WTC11 (cell line): ENCODE data around the gene UBE2L3. TPM values are rescaled to one million over a fixed set of nuclear protein-coding genes. Genes with fewer than 3 reads are reported as not detected.
"Not testable (repeated sequence)": the region's sequence is repeated elsewhere in the genome, so short reads cannot be mapped to it uniquely, and the experiment has no call there.

Experiments
- ATAC-seq: fragments of 200-7000 bp; cut with Tn5 transposase; 2 replicates; pipeline ENCODE4 v1.10.0; 2021; ENCODE audit warnings: mild to moderate bottlenecking, moderate library complexity
- CTCF ChIA-PET: fragments of 300-600 bp; sonication (Branson Sonifier 250); formaldehyde crosslinking; loops from one replicate; lab custom pipeline; 2021; ENCODE audit warnings: antibody characterized with exemption; lab: Charles Lee
- POLR2A ChIA-PET: fragments of 350-600 bp; sonication (Branson Sonifier 250); formaldehyde crosslinking; loops from one replicate; lab custom pipeline; 2021; ENCODE audit warnings: antibody characterized with exemption; lab: Charles Lee
- DNase-seq: peaks from one replicate; pipeline ENCODE4 v3.0.0; 2021; ENCODE audit warnings: low spot score
- H3K27ac Mint-ChIP-seq: 2 replicates; pipeline ENCODE4 v1.8.0; 2021; ENCODE audit warnings: mixed read lengths
- H3K27me3 Mint-ChIP-seq: 2 replicates; pipeline ENCODE4 v1.8.0; 2021; ENCODE audit warnings: low read depth, mild to moderate bottlenecking, moderate library complexity, mixed read lengths
- H3K36me3 Mint-ChIP-seq: 2 replicates; pipeline ENCODE4 v1.8.0; 2021; ENCODE audit warnings: mixed read lengths
- H3K4me1 Mint-ChIP-seq: 2 replicates; pipeline ENCODE4 v1.8.0; 2022; ENCODE audit warnings: mixed read lengths
- H3K4me3 Mint-ChIP-seq: 2 replicates; pipeline ENCODE4 v1.8.0; 2021; ENCODE audit warnings: mild to moderate bottlenecking, moderate library complexity, mixed read lengths
- H3K9me3 Mint-ChIP-seq: 2 replicates; pipeline ENCODE4 v1.8.0; 2021; ENCODE audit warnings: mixed read lengths
- FOXP1 ChIP-seq: sonication (generic); formaldehyde crosslinking; IDR thresholded peaks from 2 replicates; pipeline ENCODE4 v1.8.0; 2022; ENCODE audit warnings: missing genetic modification reagents, mild to moderate bottlenecking, moderate library complexity, borderline replicate concordance
- GABPB1 ChIP-seq: sonication (generic); formaldehyde crosslinking; IDR thresholded peaks from 2 replicates; pipeline ENCODE4 v1.8.1; 2023; ENCODE audit warnings: mild to moderate bottlenecking, missing genetic modification reagents
- GTF2I ChIP-seq: fragments of 250-450 bp; sonication (Bioruptor Pico); conservative IDR thresholded peaks from 2 replicates; pipeline ENCODE4 v1.4.0; 2021; ENCODE audit warnings: mild to moderate bottlenecking
- MYBL2 ChIP-seq: sonication (generic); formaldehyde crosslinking; IDR thresholded peaks from 2 replicates; pipeline ENCODE4 v1.8.1; 2023; ENCODE audit warnings: mild to moderate bottlenecking, moderate library complexity, missing genetic modification reagents
- NFE2L1 ChIP-seq: sonication (generic); formaldehyde crosslinking; IDR thresholded peaks from 2 replicates; pipeline ENCODE4 v1.8.1; 2023; ENCODE audit warnings: missing genetic modification reagents
- PRRX2 ChIP-seq: fragments of 250-450 bp; sonication (Bioruptor Pico); IDR thresholded peaks from 2 replicates; pipeline ENCODE4 v1.8.0; 2021; ENCODE audit warnings: mild to moderate bottlenecking
- SMAD4 ChIP-seq: sonication (generic); formaldehyde crosslinking; IDR thresholded peaks from 2 replicates; pipeline ENCODE4 v1.8.0; 2022; ENCODE audit warnings: mild to moderate bottlenecking, missing genetic modification reagents
- TCF7 ChIP-seq: sonication (generic); formaldehyde crosslinking; IDR thresholded peaks from 2 replicates; pipeline ENCODE4 v1.8.0; 2022; ENCODE audit warnings: mild to moderate bottlenecking, low read depth, missing genetic modification reagents, moderate library complexity
- TP53 ChIP-seq: sonication (generic); formaldehyde crosslinking; IDR thresholded peaks from 2 replicates; pipeline ENCODE4 v1.8.1; 2023; ENCODE audit warnings: mild to moderate bottlenecking, missing genetic modification reagents
- ZNF396 ChIP-seq: fragments of 250-450 bp; sonication (Bioruptor Pico); IDR thresholded peaks from 2 replicates; pipeline ENCODE4 v1.8.0; 2021; ENCODE audit warnings: mild to moderate bottlenecking, moderate library complexity, borderline replicate concordance
- ZNF416 ChIP-seq: fragments of 250-450 bp; sonication (Bioruptor Pico); IDR thresholded peaks from 2 replicates; pipeline ENCODE4 v1.9.0; 2021; ENCODE audit warnings: mild to moderate bottlenecking, inconsistent platforms
- total RNA-seq: library from RNA; stranded (reverse); gene quantifications from 3 replicates; pipeline ENCODE4 v1.2.3, GENCODE V29; 2021
- TF ChIP-seq, protein P1 (sequence below): sonication (generic); formaldehyde crosslinking; IDR thresholded peaks from 2 replicates; pipeline ENCODE4 v1.8.1; 2023; ENCODE audit warnings: mild to moderate bottlenecking, missing genetic modification reagents
- TF ChIP-seq, protein P2 (sequence below): fragments of 250-450 bp; sonication (Bioruptor Pico); conservative IDR thresholded peaks from 2 replicates; pipeline ENCODE4 v1.9.0; 2021; ENCODE audit warnings: mild to moderate bottlenecking
- TF ChIP-seq, protein P3 (sequence below): sonication (generic); formaldehyde crosslinking; IDR thresholded peaks from 2 replicates; pipeline ENCODE4 v1.8.0; 2023; ENCODE audit warnings: mild to moderate bottlenecking, missing genetic modification reagents
- TF ChIP-seq, protein P4 (sequence below): sonication (generic); formaldehyde crosslinking; IDR thresholded peaks from 2 replicates; pipeline ENCODE4 v1.8.0; 2022; ENCODE audit warnings: mild to moderate bottlenecking, missing genetic modification reagents
- TF ChIP-seq, protein P5 (sequence below): sonication (generic); formaldehyde crosslinking; IDR thresholded peaks from 2 replicates; pipeline ENCODE4 v1.8.0; 2022; ENCODE audit warnings: mild to moderate bottlenecking, missing genetic modification reagents
- TF ChIP-seq, protein P6 (sequence below): sonication (generic); formaldehyde crosslinking; IDR thresholded peaks from 2 replicates; pipeline ENCODE4 v1.8.1; 2022; ENCODE audit warnings: mild to moderate bottlenecking, moderate library complexity, missing genetic modification reagents

UBE2L3 gene
- total RNA-seq, 1 experiment from 2014 or later = 79.1 TPM

DNA sequence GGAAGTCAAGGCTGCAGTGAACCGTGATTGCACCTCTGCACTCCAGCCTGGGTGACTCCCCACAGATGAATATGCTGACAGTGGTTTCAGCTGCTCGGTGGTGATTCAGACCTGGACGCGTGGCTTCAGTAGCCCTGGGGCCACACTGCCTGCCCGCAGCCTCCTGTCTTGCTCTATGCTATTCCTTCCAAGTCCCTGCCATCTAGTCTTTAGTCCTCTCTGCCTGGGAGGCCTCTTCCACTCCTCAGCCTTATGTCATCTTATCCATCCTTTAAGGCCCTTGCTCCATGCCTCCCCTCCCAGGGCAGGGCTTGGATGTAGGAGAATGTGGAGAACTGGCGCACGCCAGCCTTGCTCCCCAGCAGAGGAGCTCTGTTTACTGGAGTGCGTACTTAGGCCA, 39.3 kb downstream of the UBE2L3 start (continued):
- TF ChIP-seq, protein P1, sequence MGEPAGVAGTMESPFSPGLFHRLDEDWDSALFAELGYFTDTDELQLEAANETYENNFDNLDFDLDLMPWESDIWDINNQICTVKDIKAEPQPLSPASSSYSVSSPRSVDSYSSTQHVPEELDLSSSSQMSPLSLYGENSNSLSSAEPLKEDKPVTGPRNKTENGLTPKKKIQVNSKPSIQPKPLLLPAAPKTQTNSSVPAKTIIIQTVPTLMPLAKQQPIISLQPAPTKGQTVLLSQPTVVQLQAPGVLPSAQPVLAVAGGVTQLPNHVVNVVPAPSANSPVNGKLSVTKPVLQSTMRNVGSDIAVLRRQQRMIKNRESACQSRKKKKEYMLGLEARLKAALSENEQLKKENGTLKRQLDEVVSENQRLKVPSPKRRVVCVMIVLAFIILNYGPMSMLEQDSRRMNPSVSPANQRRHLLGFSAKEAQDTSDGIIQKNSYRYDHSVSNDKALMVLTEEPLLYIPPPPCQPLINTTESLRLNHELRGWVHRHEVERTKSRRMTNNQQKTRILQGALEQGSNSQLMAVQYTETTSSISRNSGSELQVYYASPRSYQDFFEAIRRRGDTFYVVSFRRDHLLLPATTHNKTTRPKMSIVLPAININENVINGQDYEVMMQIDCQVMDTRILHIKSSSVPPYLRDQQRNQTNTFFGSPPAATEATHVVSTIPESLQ (CRISPR knock-in tag) = no peak
- TF ChIP-seq SMAD4 (CRISPR knock-in tag) (no peak), GTF2I (CRISPR knock-in tag) (no peak), GABPB1 (CRISPR knock-in tag) (no peak), ZNF416 (no peak), TP53 (no peak), TCF7 (CRISPR knock-in tag) (no peak), PRRX2 (no peak), FOXP1 (CRISPR knock-in tag) (no peak)
- TF ChIP-seq, protein P2, sequence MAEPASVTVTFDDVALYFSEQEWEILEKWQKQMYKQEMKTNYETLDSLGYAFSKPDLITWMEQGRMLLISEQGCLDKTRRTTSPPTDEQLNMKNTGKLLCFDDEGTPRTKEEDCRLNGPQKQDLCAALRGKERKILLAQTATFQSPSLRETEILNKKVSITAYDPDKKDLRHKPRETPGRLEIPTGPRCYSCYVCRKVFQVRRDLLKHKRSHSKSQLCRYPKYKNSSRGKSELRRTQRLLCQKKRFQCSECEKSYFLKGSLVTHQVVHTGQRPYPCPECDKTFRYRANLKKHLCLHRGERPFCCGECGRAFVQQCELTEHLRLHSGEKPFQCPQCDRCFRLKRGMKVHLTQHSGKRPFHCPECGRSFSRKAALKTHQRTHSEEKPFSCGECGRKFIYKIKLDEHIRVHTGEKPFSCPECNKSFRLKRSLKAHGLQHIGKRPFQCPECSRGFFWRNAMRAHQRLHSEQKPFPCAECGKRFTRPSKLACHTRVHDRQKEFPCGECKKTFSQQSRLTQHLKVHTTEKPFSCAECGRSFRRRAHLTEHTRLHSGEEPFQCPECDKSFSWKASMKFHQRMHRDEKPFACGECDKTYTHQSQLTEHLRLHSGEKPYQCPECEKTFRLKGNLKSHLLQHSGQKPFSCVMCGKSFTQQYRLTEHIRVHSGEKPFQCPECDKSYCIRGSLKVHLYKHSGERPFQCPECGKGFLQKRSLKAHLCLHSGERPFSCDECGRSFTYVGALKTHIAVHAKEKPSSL = no peak

DNA sequence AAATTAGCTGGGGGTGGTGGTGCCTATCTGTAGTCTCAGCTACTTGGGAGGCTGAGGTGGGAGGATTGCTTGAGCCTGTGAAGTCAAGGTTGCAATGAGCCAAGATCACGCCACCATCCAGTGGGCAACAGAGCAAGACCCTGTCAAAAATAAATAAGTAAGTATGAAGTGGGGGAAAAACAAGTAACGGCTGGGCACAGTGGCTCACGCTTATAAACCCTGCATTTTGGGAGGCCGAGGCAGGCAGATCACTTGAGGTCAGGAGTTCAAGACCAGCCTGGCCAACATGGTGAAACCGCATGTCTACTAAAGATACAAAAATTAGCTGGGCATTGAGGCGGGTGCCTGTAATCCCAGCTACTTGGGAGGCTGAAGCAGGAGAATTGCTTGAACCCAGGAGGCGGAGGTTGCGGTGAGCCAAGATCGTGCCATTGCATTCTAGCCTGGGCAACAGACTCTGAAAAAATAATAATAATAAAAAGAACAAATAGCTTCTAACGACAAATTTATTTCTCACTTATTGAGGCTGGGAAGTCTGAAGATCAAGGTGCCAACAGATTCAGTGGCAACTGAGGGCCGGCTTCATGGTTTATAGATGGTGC, 42.1 kb downstream of the UBE2L3 start:
- not testable (repeated sequence) for H3K9me3 Mint-ChIP-seq, H3K4me3 Mint-ChIP-seq, H3K27me3 Mint-ChIP-seq, H3K27ac Mint-ChIP-seq, DNase-seq, ATAC-seq, H3K4me1 Mint-ChIP-seq
- ChIA-PET CTCF (interaction anchor here (1.0 to 1.5 kb wide), 2 partner anchors 20 to 32 kb away, joined by 3 read pairs; partner anchors contain the start of genes SDF2L1 and YDJC), POLR2A (interaction anchor here (0.6 kb wide), 1 partner anchor 176 kb away, joined by 3 read pairs; no protein-coding TSS in a partner anchor)
- H3K36me3 Mint-ChIP-seq = peaks cover 38% of the 10 kb centered on the region

DNA sequence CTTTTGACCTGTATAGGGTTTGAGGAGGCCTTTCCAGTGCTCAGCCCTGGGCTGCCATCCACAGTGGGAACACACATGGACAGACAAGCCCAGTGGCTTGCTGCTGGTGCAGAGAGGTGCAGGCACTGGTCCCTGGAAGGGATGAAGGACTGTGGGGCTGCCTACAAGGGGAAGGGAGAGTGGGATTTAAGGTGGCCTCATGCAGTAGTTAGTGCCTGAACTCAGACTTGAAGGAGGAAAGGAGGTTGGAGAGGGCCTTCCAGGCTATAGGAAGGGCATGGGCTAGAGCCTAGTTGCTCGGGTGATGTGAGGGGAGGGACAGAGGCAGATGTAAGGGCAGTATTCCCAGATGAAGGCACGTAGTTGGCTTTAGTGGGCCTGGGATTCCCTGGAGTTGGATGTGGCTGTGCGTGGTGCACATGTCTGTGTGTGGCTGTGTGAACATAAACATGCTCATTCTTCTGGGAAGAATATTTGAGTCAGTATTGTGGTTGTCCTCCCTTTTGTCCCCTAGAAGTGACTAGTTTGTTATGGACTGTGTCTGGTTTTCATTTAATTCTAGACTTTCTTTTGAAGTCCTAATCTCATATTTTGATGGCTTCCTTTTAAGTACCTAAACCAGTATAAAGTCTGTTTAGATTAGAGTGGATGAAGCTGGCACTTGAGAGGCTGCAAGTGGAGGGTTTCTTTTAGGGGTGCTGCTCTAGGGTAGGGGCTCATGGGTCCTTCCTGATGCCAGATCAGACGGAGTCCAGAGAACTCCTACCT, 43.9 kb downstream of the UBE2L3 start:
- POLR2A ChIA-PET = no interaction called here
- no peaks in the 10 kb centered on the region for H3K4me1 Mint-ChIP-seq
- CTCF ChIA-PET = no interaction called here
- no peaks in the 10 kb centered on the region for H3K27me3 Mint-ChIP-seq
- ATAC-seq (no peak), DNase-seq (no peak)
- no peaks in the 10 kb centered on the region for H3K9me3 Mint-ChIP-seq
- no peak overlapping the region for H3K27ac Mint-ChIP-seq
- TF ChIP-seq MYBL2 (CRISPR knock-in tag) = no peak
- TF ChIP-seq, protein P3, sequence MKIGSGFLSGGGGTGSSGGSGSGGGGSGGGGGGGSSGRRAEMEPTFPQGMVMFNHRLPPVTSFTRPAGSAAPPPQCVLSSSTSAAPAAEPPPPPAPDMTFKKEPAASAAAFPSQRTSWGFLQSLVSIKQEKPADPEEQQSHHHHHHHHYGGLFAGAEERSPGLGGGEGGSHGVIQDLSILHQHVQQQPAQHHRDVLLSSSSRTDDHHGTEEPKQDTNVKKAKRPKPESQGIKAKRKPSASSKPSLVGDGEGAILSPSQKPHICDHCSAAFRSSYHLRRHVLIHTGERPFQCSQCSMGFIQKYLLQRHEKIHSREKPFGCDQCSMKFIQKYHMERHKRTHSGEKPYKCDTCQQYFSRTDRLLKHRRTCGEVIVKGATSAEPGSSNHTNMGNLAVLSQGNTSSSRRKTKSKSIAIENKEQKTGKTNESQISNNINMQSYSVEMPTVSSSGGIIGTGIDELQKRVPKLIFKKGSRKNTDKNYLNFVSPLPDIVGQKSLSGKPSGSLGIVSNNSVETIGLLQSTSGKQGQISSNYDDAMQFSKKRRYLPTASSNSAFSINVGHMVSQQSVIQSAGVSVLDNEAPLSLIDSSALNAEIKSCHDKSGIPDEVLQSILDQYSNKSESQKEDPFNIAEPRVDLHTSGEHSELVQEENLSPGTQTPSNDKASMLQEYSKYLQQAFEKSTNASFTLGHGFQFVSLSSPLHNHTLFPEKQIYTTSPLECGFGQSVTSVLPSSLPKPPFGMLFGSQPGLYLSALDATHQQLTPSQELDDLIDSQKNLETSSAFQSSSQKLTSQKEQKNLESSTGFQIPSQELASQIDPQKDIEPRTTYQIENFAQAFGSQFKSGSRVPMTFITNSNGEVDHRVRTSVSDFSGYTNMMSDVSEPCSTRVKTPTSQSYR (CRISPR knock-in tag) = no peak
- TF ChIP-seq ZNF396 = no peak
- H3K36me3 Mint-ChIP-seq = peaks cover 48% of the 10 kb centered on the region
- no peak overlapping the region for H3K4me3 Mint-ChIP-seq

DNA sequence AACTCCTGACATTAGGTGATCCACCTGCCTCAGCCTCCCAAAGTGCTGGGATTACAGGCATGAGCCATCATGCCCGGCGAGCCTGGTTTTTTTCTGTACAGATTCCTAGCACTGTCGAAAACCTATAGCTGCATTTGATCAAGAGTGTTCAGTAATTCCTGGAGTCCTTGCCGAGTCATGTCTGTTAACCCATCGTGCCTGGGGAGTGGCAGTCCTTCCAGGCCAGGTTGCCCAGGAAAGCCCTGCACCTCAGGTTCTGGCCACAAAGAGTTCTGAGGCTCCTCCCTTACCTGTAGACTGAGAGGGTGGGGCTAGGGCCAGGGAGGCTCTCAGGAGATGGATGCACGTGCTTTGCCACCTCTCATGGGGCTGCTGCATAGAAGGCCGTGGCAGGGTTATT, 45.3 kb downstream of the UBE2L3 start:
- DNase-seq (peak; percentile 32), ATAC-seq (peak; percentile 87)
- Mint-ChIP-seq H3K36me3 (peaks cover 46% of the 10 kb centered on the region), H3K9me3 (no peaks in the 10 kb centered on the region), H3K4me1 (no peaks in the 10 kb centered on the region), H3K27me3 (no peaks in the 10 kb centered on the region), H3K4me3 (no peak overlapping the region), H3K27ac (no peak overlapping the region)
- POLR2A ChIA-PET = no interaction called here
- CTCF ChIA-PET = interaction anchor here (1.2 to 2.5 kb wide), 2 partner anchors 16 to 19 kb away, joined by 4 to 11 read pairs; partner anchors contain the start of gene YDJC
- TF ChIP-seq TP53 (no peak), NFE2L1 (no peak), GABPB1 (CRISPR knock-in tag) (no peak)
- TF ChIP-seq, protein P4, sequence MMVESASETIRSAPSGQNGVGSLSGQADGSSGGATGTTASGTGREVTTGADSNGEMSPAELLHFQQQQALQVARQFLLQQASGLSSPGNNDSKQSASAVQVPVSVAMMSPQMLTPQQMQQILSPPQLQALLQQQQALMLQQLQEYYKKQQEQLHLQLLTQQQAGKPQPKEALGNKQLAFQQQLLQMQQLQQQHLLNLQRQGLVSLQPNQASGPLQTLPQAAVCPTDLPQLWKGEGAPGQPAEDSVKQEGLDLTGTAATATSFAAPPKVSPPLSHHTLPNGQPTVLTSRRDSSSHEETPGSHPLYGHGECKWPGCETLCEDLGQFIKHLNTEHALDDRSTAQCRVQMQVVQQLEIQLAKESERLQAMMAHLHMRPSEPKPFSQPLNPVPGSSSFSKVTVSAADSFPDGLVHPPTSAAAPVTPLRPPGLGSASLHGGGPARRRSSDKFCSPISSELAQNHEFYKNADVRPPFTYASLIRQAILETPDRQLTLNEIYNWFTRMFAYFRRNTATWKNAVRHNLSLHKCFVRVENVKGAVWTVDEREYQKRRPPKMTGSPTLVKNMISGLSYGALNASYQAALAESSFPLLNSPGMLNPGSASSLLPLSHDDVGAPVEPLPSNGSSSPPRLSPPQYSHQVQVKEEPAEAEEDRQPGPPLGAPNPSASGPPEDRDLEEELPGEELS (CRISPR knock-in tag) = no peak
- TF ChIP-seq, protein P5, sequence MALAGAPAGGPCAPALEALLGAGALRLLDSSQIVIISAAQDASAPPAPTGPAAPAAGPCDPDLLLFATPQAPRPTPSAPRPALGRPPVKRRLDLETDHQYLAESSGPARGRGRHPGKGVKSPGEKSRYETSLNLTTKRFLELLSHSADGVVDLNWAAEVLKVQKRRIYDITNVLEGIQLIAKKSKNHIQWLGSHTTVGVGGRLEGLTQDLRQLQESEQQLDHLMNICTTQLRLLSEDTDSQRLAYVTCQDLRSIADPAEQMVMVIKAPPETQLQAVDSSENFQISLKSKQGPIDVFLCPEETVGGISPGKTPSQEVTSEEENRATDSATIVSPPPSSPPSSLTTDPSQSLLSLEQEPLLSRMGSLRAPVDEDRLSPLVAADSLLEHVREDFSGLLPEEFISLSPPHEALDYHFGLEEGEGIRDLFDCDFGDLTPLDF (CRISPR knock-in tag) = no peak
- TF ChIP-seq, protein P6, sequence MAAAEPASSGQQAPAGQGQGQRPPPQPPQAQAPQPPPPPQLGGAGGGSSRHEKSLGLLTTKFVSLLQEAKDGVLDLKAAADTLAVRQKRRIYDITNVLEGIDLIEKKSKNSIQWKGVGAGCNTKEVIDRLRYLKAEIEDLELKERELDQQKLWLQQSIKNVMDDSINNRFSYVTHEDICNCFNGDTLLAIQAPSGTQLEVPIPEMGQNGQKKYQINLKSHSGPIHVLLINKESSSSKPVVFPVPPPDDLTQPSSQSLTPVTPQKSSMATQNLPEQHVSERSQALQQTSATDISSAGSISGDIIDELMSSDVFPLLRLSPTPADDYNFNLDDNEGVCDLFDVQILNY (CRISPR knock-in tag) = no peak
